Kidney epithelial cell (primary cell): Measurements from ENCODE around the gene AKAP13. TPM values are rescaled to one million over a fixed set of nuclear protein-coding genes. Genes with fewer than 3 reads are reported as not detected.
"Not testable (repeated sequence)": the region's sequence is repeated elsewhere in the genome, so short reads cannot be mapped to it uniquely, and the experiment has no call there.

Experiments used
- DNase-seq: peaks from one replicate; pipeline ENCODE4 v3.0.0-alpha.2; 2010; ENCODE audit warnings: low read depth
- H3K27me3 ChIP-seq: 2 replicates; pipeline ENCODE4 v1.6.0; 2011; ENCODE audit warnings: low read length; ENCODE audit not compliant: control insufficient read depth, insufficient read depth
- H3K36me3 ChIP-seq: 2 replicates; pipeline ENCODE4 v1.5.1; 2011; ENCODE audit warnings: low read length; ENCODE audit not compliant: control insufficient read depth, insufficient read depth
- H3K4me3 ChIP-seq: 2 replicates; pipeline ENCODE4 v1.5.1; 2011; ENCODE audit warnings: low read depth, mild to moderate bottlenecking, control low read depth, low read length
- CTCF ChIP-seq: IDR thresholded peaks from 2 replicates; pipeline ENCODE4 v1.5.1; 2011; ENCODE audit warnings: mild to moderate bottlenecking, moderate library complexity, low read length, control low read depth, inconsistent platforms; ENCODE audit not compliant: insufficient read depth, poor library complexity, severe bottlenecking
- total RNA-seq: library from RNA; depleted of rRNA; stranded (reverse); fragments of >200 nt; gene quantifications from 2 replicates; pipeline ENCODE4 v1.2.3, GENCODE V29; 2015

AKAP13 gene
- total RNA-seq, 1 donor from 2014 or later: 54.0 TPM

- Histone ChIP-seq H3K36me3 (no peaks in the 10 kb centered on the region), H3K27me3 (no peaks in the 10 kb centered on the region), H3K4me3 (no peak overlapping the region)
- DNase-seq: no peak
- no peak for TF ChIP-seq CTCF
These were observed 145.4 kb downstream of the AKAP13 start for GRCh38 chr15:85525755-85526154.

GRCh38 chr15:85527895-85528294 lies 147.5 kb downstream of the AKAP13 start:
- peak; percentile 56 for DNase-seq
- H3K36me3 ChIP-seq: no peaks in the 10 kb centered on the region
- no peak for TF ChIP-seq CTCF
- H3K27me3 ChIP-seq: no peaks in the 10 kb centered on the region
- H3K4me3 ChIP-seq: no peak overlapping the region

- no peak overlapping the region for H3K4me3 ChIP-seq
- H3K36me3 ChIP-seq: no peaks in the 10 kb centered on the region
- no peak for DNase-seq
- no peak for TF ChIP-seq CTCF
- H3K27me3 ChIP-seq: no peaks in the 10 kb centered on the region
These were observed 149.7 kb downstream of the AKAP13 start for GRCh38 chr15:85530079-85530478.

- no peak overlapping the region for H3K4me3 ChIP-seq
- DNase-seq: no peak
- no peaks in the 10 kb centered on the region for H3K27me3 ChIP-seq
- no peak for TF ChIP-seq CTCF
- no peaks in the 10 kb centered on the region for H3K36me3 ChIP-seq
These were observed 150.7 kb downstream of the AKAP13 start for GRCh38 chr15:85531083-85531482.

- Histone ChIP-seq H3K27me3 (no peaks in the 10 kb centered on the region), H3K36me3 (no peaks in the 10 kb centered on the region), H3K4me3 (no peak overlapping the region)
- DNase-seq: no peak
- TF ChIP-seq CTCF: no peak
These were observed 152.3 kb downstream of the AKAP13 start for GRCh38 chr15:85532689-85533088.

- DNase-seq: no peak
- TF ChIP-seq CTCF: no peak
- H3K36me3 ChIP-seq: no peaks in the 10 kb centered on the region
- H3K4me3 ChIP-seq: no peak overlapping the region
- no peaks in the 10 kb centered on the region for H3K27me3 ChIP-seq
These were observed 153.6 kb downstream of the AKAP13 start for GRCh38 chr15:85534031-85534430.

GRCh38 chr15:85535533-85536330 lies 155.3 kb downstream of the AKAP13 start:
- H3K36me3 ChIP-seq, DNase-seq, H3K27me3 ChIP-seq, H3K4me3 ChIP-seq: not testable (repeated sequence)
